Retinal pigment epithelial cell (primary cell): Measurements from ENCODE around the gene NDUFA8.

Experiments
- DNase-seq: peaks from one replicate; pipeline ENCODE4 v3.0.0-alpha.2; 2010; ENCODE audit warnings: low read depth
- H3K4me3 ChIP-seq: 2 replicates; pipeline ENCODE4 v1.5.1; 2011; ENCODE audit warnings: mild to moderate bottlenecking, low read length, control low read depth, moderate library complexity
- TF ChIP-seq, protein P1 (sequence below): conservative IDR thresholded peaks from 2 replicates; pipeline ENCODE4 v1.5.1; 2011; ENCODE audit warnings: low read depth, low read length, control low read depth, inconsistent platforms

Gene NDUFA8

DNA sequence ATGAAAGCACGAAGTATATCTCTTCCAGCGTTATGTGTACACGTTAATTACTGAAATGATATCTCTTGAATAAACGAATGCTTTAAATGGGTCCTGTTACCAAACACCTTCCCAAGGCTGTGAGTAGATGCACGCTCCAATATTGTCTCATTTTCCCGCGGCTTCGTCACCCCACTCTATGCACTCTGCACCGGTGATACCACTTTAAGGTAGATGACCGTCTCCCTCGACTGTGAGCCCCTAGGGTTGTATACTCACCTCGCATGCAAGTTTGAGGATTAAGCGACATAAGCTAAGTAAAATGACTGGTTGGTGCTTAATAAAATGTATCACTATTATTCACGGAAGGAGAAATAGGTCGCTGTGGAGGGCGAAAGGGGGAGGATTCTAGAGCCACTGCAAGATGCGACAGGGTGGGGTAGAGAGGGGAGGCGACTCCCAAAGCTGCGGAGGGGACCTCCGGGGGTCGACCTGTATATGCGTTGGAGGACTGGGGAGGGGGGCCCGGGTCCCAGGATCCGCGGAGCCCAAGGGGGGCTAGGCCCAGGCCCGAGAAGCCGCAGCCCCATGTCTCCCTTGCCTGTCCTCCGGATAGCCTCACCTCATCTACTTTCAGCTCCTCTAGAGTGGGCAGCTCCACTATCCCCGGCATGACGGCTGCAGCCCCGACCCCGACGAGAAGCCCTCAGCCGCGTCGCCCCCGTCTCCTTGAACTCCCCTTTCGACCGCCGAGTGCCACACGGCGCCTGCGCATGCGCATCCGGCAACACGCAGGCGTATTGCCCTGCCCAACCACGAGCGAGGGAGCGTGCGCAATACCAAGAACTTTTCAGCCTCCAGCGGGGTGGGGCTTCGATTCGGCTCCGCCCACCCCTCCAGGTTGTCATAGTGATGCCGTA, at the start of gene NDUFA8, which contains the start of gene MORN5:
Gene NDUFA8 (minus strand): TSS at position 754 of the 899 bp plus-strand sequence. CDS start 102 bp downstream, at position 652.
Gene MORN5 (plus strand): TSS at position 883 of the 899 bp plus-strand sequence. CDS start 65 bp downstream, outside the sequence.
- peak; percentile 80 for DNase-seq
- peak within 1 kb of the TSS; percentile 96 for H3K4me3 ChIP-seq
- TF ChIP-seq, protein P1, sequence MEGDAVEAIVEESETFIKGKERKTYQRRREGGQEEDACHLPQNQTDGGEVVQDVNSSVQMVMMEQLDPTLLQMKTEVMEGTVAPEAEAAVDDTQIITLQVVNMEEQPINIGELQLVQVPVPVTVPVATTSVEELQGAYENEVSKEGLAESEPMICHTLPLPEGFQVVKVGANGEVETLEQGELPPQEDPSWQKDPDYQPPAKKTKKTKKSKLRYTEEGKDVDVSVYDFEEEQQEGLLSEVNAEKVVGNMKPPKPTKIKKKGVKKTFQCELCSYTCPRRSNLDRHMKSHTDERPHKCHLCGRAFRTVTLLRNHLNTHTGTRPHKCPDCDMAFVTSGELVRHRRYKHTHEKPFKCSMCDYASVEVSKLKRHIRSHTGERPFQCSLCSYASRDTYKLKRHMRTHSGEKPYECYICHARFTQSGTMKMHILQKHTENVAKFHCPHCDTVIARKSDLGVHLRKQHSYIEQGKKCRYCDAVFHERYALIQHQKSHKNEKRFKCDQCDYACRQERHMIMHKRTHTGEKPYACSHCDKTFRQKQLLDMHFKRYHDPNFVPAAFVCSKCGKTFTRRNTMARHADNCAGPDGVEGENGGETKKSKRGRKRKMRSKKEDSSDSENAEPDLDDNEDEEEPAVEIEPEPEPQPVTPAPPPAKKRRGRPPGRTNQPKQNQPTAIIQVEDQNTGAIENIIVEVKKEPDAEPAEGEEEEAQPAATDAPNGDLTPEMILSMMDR: no peak

GRCh38 chr9:122207096-122207495, 47.5 kb upstream of the NDUFA8 start:
- H3K4me3 ChIP-seq: no peak overlapping the region
- TF ChIP-seq, protein P1: no peak
- DNase-seq: no peak

- peak; percentile 73 for DNase-seq
- no peak overlapping the region for H3K4me3 ChIP-seq
- TF ChIP-seq, protein P1: no peak
These were observed 46.8 kb upstream of the NDUFA8 start for GRCh38 chr9:122206118-122207046.

DNA sequence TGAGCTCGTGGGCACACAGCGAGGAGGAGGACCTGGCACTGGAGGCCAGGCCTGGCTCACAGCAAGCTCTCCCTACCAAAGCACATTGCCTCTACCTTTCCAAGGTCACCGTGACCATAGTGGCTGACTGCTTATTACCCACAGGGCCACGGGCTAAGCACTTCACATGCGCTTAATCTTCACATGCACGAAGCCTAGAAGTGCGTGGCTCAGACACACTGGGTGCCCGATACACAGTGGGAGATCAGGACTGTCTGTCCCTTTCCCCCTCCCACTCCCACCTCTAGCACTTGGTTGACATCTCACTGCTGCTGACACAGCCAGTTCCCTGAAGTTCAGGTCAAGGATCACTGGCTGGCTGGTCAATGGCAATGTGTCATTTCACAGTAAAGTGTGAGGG, 45.6 kb upstream of the NDUFA8 start:
- DNase-seq: no peak
- no peak overlapping the region for H3K4me3 ChIP-seq
- TF ChIP-seq, protein P1: no peak

- no peak overlapping the region for H3K4me3 ChIP-seq
- DNase-seq: no peak
- TF ChIP-seq, protein P1: no peak
These were observed 44.9 kb upstream of the NDUFA8 start for GRCh38 chr9:122204491-122204890.

- no peak overlapping the region for H3K4me3 ChIP-seq
- TF ChIP-seq, protein P1: no peak
- DNase-seq: no peak
These were observed 44.5 kb upstream of the NDUFA8 start for GRCh38 chr9:122204055-122204454.
